Activated naive CD8-positive, alpha-beta T cell (primary cell): ENCODE data around the gene CRYGS.
"Not testable (repeated sequence)": the region's sequence is repeated elsewhere in the genome, so short reads cannot be mapped to it uniquely, and the experiment has no call there.

ENCODE experiments used
- H3K27ac Mint-ChIP-seq: one replicate; pipeline ENCODE4 v1.8.0; 2021; ENCODE audit warnings: mixed read lengths
- H3K27me3 Mint-ChIP-seq: one replicate; pipeline ENCODE4 v1.8.0; 2021; ENCODE audit warnings: mixed read lengths
- H3K36me3 Mint-ChIP-seq: one replicate; pipeline ENCODE4 v1.8.0; 2021; ENCODE audit warnings: mixed read lengths
- H3K4me1 Mint-ChIP-seq: one replicate; pipeline ENCODE4 v1.8.0; 2021; ENCODE audit warnings: low read depth, mixed read lengths
- H3K4me3 Mint-ChIP-seq: one replicate; pipeline ENCODE4 v1.8.0; 2021; ENCODE audit warnings: mild to moderate bottlenecking, mixed read lengths
- H3K9me3 Mint-ChIP-seq: one replicate; pipeline ENCODE4 v1.8.0; 2021; ENCODE audit warnings: low read depth, mixed read lengths

CRYGS gene

GRCh38 chr3:186534113-186534669, 10.0 kb downstream of the CRYGS start:
- H3K27ac Mint-ChIP-seq, result peak overlapping the region; percentile 98
- H3K9me3 Mint-ChIP-seq, result no peaks in the 10 kb centered on the region
- H3K36me3 Mint-ChIP-seq, result peaks cover 11% of the 10 kb centered on the region
- H3K27me3 Mint-ChIP-seq, result no peaks in the 10 kb centered on the region
- peaks cover 87% of the 10 kb centered on the region for H3K4me1 Mint-ChIP-seq
- H3K4me3 Mint-ChIP-seq, result peak overlapping the region; percentile 83

GRCh38 chr3:186532598-186533072, 11.5 kb downstream of the CRYGS start:
- H3K9me3 Mint-ChIP-seq, result no peaks in the 10 kb centered on the region
- no peak overlapping the region for H3K4me3 Mint-ChIP-seq
- H3K27ac Mint-ChIP-seq, result peak overlapping the region; percentile 67
- H3K27me3 Mint-ChIP-seq, result no peaks in the 10 kb centered on the region
- H3K36me3 Mint-ChIP-seq, result peaks cover 18% of the 10 kb centered on the region
- H3K4me1 Mint-ChIP-seq, result peaks cover 93% of the 10 kb centered on the region

- H3K36me3 Mint-ChIP-seq, result peaks cover 21% of the 10 kb centered on the region
- H3K4me3 Mint-ChIP-seq, H3K27me3 Mint-ChIP-seq, H3K9me3 Mint-ChIP-seq: not testable (repeated sequence)
- H3K4me1 Mint-ChIP-seq, result peaks cover 85% of the 10 kb centered on the region
- peak overlapping the region; percentile 11 for H3K27ac Mint-ChIP-seq
These were observed 12.5 kb downstream of the CRYGS start for GRCh38 chr3:186531694-186532093.

GRCh38 chr3:186530415-186530814, 13.8 kb downstream of the CRYGS start:
- Mint-ChIP-seq H3K9me3 (no peaks in the 10 kb centered on the region), H3K4me3 (no peak overlapping the region), H3K27ac (no peak overlapping the region), H3K36me3 (peaks cover 24% of the 10 kb centered on the region), H3K4me1 (peaks cover 72% of the 10 kb centered on the region), H3K27me3 (no peaks in the 10 kb centered on the region)

- Mint-ChIP-seq H3K27ac (peak overlapping the region; percentile 78), H3K4me1 (peaks cover 62% of the 10 kb centered on the region), H3K36me3 (peaks cover 24% of the 10 kb centered on the region), H3K27me3 (no peaks in the 10 kb centered on the region), H3K9me3 (no peaks in the 10 kb centered on the region), H3K4me3 (no peak overlapping the region)
These were observed 14.8 kb downstream of the CRYGS start for GRCh38 chr3:186529201-186529999.

- Mint-ChIP-seq H3K27me3 (no peaks in the 10 kb centered on the region), H3K27ac (no peak overlapping the region), H3K4me1 (peaks cover 44% of the 10 kb centered on the region), H3K36me3 (peaks cover 23% of the 10 kb centered on the region), H3K9me3 (no peaks in the 10 kb centered on the region), H3K4me3 (no peak overlapping the region)
These were observed 17.9 kb downstream of the CRYGS start for GRCh38 chr3:186526256-186526606.

GRCh38 chr3:186525369-186526255, 18.6 kb downstream of the CRYGS start:
- no peaks in the 10 kb centered on the region for H3K27me3 Mint-ChIP-seq
- H3K9me3 Mint-ChIP-seq, result no peaks in the 10 kb centered on the region
- no peak overlapping the region for H3K4me3 Mint-ChIP-seq
- peaks cover 20% of the 10 kb centered on the region for H3K36me3 Mint-ChIP-seq
- H3K4me1 Mint-ChIP-seq, result peaks cover 45% of the 10 kb centered on the region
- no peak overlapping the region for H3K27ac Mint-ChIP-seq

- Mint-ChIP-seq H3K9me3 (no peaks in the 10 kb centered on the region), H3K36me3 (peaks cover 20% of the 10 kb centered on the region), H3K4me1 (peaks cover 45% of the 10 kb centered on the region), H3K27me3 (no peaks in the 10 kb centered on the region), H3K27ac (no peak overlapping the region), H3K4me3 (no peak overlapping the region)
These were observed 19.6 kb downstream of the CRYGS start for GRCh38 chr3:186524616-186525015.

GRCh38 chr3:186523434-186523833, 20.7 kb downstream of the CRYGS start:
- H3K36me3 Mint-ChIP-seq, result peaks cover 14% of the 10 kb centered on the region
- no peak overlapping the region for H3K27ac Mint-ChIP-seq
- H3K4me1 Mint-ChIP-seq, result peaks cover 45% of the 10 kb centered on the region
- H3K9me3 Mint-ChIP-seq, result no peaks in the 10 kb centered on the region
- H3K27me3 Mint-ChIP-seq, result no peaks in the 10 kb centered on the region
- H3K4me3 Mint-ChIP-seq, result no peak overlapping the region

- Mint-ChIP-seq H3K36me3 (peaks cover 14% of the 10 kb centered on the region), H3K27me3 (no peaks in the 10 kb centered on the region), H3K4me3 (no peak overlapping the region), H3K4me1 (peaks cover 46% of the 10 kb centered on the region), H3K9me3 (no peaks in the 10 kb centered on the region), H3K27ac (no peak overlapping the region)
These were observed 21.2 kb downstream of the CRYGS start for GRCh38 chr3:186523022-186523421.

GRCh38 chr3:186520957-186521842, 23.0 kb downstream of the CRYGS start:
- Mint-ChIP-seq H3K9me3 (no peaks in the 10 kb centered on the region), H3K36me3 (peaks cover 10% of the 10 kb centered on the region), H3K4me1 (peaks cover 55% of the 10 kb centered on the region), H3K27me3 (no peaks in the 10 kb centered on the region), H3K27ac (peak overlapping the region; percentile 42), H3K4me3 (no peak overlapping the region)

- no peak overlapping the region for H3K27ac Mint-ChIP-seq
- H3K36me3 Mint-ChIP-seq, result peaks cover 7% of the 10 kb centered on the region
- no peaks in the 10 kb centered on the region for H3K27me3 Mint-ChIP-seq
- no peaks in the 10 kb centered on the region for H3K9me3 Mint-ChIP-seq
- H3K4me3 Mint-ChIP-seq, result no peak overlapping the region
- H3K4me1 Mint-ChIP-seq, result peaks cover 63% of the 10 kb centered on the region
These were observed 23.7 kb downstream of the CRYGS start for GRCh38 chr3:186520431-186520830.

- H3K36me3 Mint-ChIP-seq, result peaks cover 6% of the 10 kb centered on the region
- H3K9me3 Mint-ChIP-seq, result no peaks in the 10 kb centered on the region
- peak overlapping the region; percentile 54 for H3K4me3 Mint-ChIP-seq
- no peaks in the 10 kb centered on the region for H3K27me3 Mint-ChIP-seq
- H3K4me1 Mint-ChIP-seq, result peaks cover 75% of the 10 kb centered on the region
- H3K27ac Mint-ChIP-seq, result peak overlapping the region; percentile 61
These were observed 25.0 kb downstream of the CRYGS start for GRCh38 chr3:186519021-186519658.

- peaks cover 82% of the 10 kb centered on the region for H3K4me1 Mint-ChIP-seq
- peaks cover 2% of the 10 kb centered on the region for H3K36me3 Mint-ChIP-seq
- peak overlapping the region; percentile 55 for H3K27ac Mint-ChIP-seq
- no peaks in the 10 kb centered on the region for H3K27me3 Mint-ChIP-seq
- H3K4me3 Mint-ChIP-seq, result no peak overlapping the region
- no peaks in the 10 kb centered on the region for H3K9me3 Mint-ChIP-seq
These were observed 27.0 kb downstream of the CRYGS start for GRCh38 chr3:186517218-186517617.
